ENCODE data around the gene ARMC9. TPM values are rescaled to one million over a fixed set of nuclear protein-coding genes. Genes with fewer than 3 reads are reported as not detected.
"Not testable (repeated sequence)": the region's sequence is repeated elsewhere in the genome, so short reads cannot be mapped to it uniquely, and the experiment has no call there.

Gene ARMC9
- total and polyA plus RNA-seq, 5 donors from 2014 or later: 0.11 to 0.92 (median 0.15) TPM; not detected in 2

GRCh38 chr2:231403421-231404182 is 205.2 kb downstream of the ARMC9 start:
- not testable (repeated sequence) for H3K9me3 Mint-ChIP-seq; H3K9me3 ChIP-seq (ENCODE audit: control insufficient read depth in 2 of 2, low read length in 2 of 2); ATAC-seq (ENCODE audit: low read depth in 2 of 2); H3K36me3 ChIP-seq (ENCODE audit: control insufficient read depth, insufficient read depth, low read length); H3K27ac ChIP-seq (ENCODE audit: insufficient read depth, low read length, poor library complexity, severe bottlenecking); H3K4me3 ChIP-seq (ENCODE audit: low read depth, low read length); H3K27me3 ChIP-seq (ENCODE audit: control insufficient read depth, insufficient read depth, low read length); H3K4me3 Mint-ChIP-seq; H3K4me1 ChIP-seq (ENCODE audit: control insufficient read depth, insufficient read depth, low read length, poor library complexity, severe bottlenecking); H3K27ac Mint-ChIP-seq; DNase-seq; H3K36me3 Mint-ChIP-seq
- Mint-ChIP-seq H3K27me3 (peaks cover 32% of the 10 kb centered on the region), H3K4me1 (peaks cover 0 to 19% (median 9%) of the 10 kb centered on the region in 4 donors)

- H3K9me3 Mint-ChIP-seq; H3K4me1 ChIP-seq (ENCODE audit: control insufficient read depth, insufficient read depth, low read length, poor library complexity, severe bottlenecking); ATAC-seq (ENCODE audit: low read depth in 2 of 2): not testable (repeated sequence)
These were observed 205.8 kb downstream of the ARMC9 start for GRCh38 chr2:231404183-231404578.

GRCh38 chr2:231405601-231406367 is 207.4 kb downstream of the ARMC9 start:
- H3K36me3 Mint-ChIP-seq; H3K27ac ChIP-seq (ENCODE audit: insufficient read depth, low read length, poor library complexity, severe bottlenecking); H3K27me3 ChIP-seq (ENCODE audit: control insufficient read depth, insufficient read depth, low read length); DNase-seq; H3K4me1 ChIP-seq (ENCODE audit: control insufficient read depth, insufficient read depth, low read length, poor library complexity, severe bottlenecking); H3K4me3 Mint-ChIP-seq; H3K4me3 ChIP-seq (ENCODE audit: low read depth, low read length); ATAC-seq (ENCODE audit: low read depth in 2 of 2); H3K36me3 ChIP-seq (ENCODE audit: control insufficient read depth, insufficient read depth, low read length); H3K9me3 Mint-ChIP-seq: not testable (repeated sequence)
- Mint-ChIP-seq H3K27me3 (peaks cover 34% of the 10 kb centered on the region), H3K4me1 (peaks cover 0 to 19% (median 9%) of the 10 kb centered on the region in 4 donors), H3K27ac (peak overlapping the region in 1 of 3 donors; percentile 60)
- H3K9me3 ChIP-seq (ENCODE audit: control insufficient read depth in 2 of 2, low read length in 2 of 2): peaks cover 2 to 11% of the 10 kb centered on the region in 2 experiments

More at GRCh38 chr2:231404183-231404578, 205.8 kb downstream of the ARMC9 start:
- H3K36me3 Mint-ChIP-seq; H3K36me3 ChIP-seq (ENCODE audit: control insufficient read depth, insufficient read depth, low read length); H3K9me3 ChIP-seq (ENCODE audit: control insufficient read depth in 2 of 2, low read length in 2 of 2); H3K27ac Mint-ChIP-seq; H3K4me3 Mint-ChIP-seq; H3K27me3 ChIP-seq (ENCODE audit: control insufficient read depth, insufficient read depth, low read length); DNase-seq; H3K4me3 ChIP-seq (ENCODE audit: low read depth, low read length); H3K27ac ChIP-seq (ENCODE audit: insufficient read depth, low read length, poor library complexity, severe bottlenecking): not testable (repeated sequence)
- H3K27me3 Mint-ChIP-seq: peaks cover 31% of the 10 kb centered on the region
- peaks cover 0 to 19% (median 9%) of the 10 kb centered on the region in 4 donors for H3K4me1 Mint-ChIP-seq

GRCh38 chr2:231407686-231408085 is 209.3 kb downstream of the ARMC9 start:
- DNase-seq; H3K36me3 Mint-ChIP-seq; H3K4me3 ChIP-seq (ENCODE audit: low read depth, low read length); H3K36me3 ChIP-seq (ENCODE audit: control insufficient read depth, insufficient read depth, low read length); H3K27ac Mint-ChIP-seq; H3K4me3 Mint-ChIP-seq; H3K9me3 Mint-ChIP-seq; H3K27ac ChIP-seq (ENCODE audit: insufficient read depth, low read length, poor library complexity, severe bottlenecking); ATAC-seq (ENCODE audit: low read depth in 2 of 2): not testable (repeated sequence)
- H3K4me1 Mint-ChIP-seq: peaks cover 0 to 25% (median 13%) of the 10 kb centered on the region in 4 donors
- Histone ChIP-seq H3K9me3 (ENCODE audit: control insufficient read depth in 2 of 2, low read length in 2 of 2) (peaks cover 3 to 14% of the 10 kb centered on the region in 2 experiments), H3K4me1 (ENCODE audit: control insufficient read depth, insufficient read depth, low read length, poor library complexity, severe bottlenecking) (peaks cover 15% of the 10 kb centered on the region), H3K27me3 (ENCODE audit: control insufficient read depth, insufficient read depth, low read length) (peaks cover 11% of the 10 kb centered on the region)
- peaks cover 39% of the 10 kb centered on the region for H3K27me3 Mint-ChIP-seq

- H3K27ac ChIP-seq (ENCODE audit: insufficient read depth, low read length, poor library complexity, severe bottlenecking); H3K27ac Mint-ChIP-seq; DNase-seq; H3K36me3 ChIP-seq (ENCODE audit: control insufficient read depth, insufficient read depth, low read length); H3K4me3 ChIP-seq (ENCODE audit: low read depth, low read length); H3K9me3 Mint-ChIP-seq; H3K36me3 Mint-ChIP-seq; ATAC-seq (ENCODE audit: low read depth in 2 of 2): not testable (repeated sequence)
- Mint-ChIP-seq H3K4me3 (peak overlapping the region in 1 of 4 donors; percentile 1), H3K27me3 (peaks cover 40% of the 10 kb centered on the region), H3K4me1 (peaks cover 0 to 26% (median 13%) of the 10 kb centered on the region in 4 donors)
- Histone ChIP-seq H3K27me3 (ENCODE audit: control insufficient read depth, insufficient read depth, low read length) (peaks cover 12% of the 10 kb centered on the region), H3K9me3 (ENCODE audit: control insufficient read depth in 2 of 2, low read length in 2 of 2) (peaks cover 3 to 14% of the 10 kb centered on the region in 2 experiments), H3K4me1 (ENCODE audit: control insufficient read depth, insufficient read depth, low read length, poor library complexity, severe bottlenecking) (peaks cover 15% of the 10 kb centered on the region)
These were observed 209.9 kb downstream of the ARMC9 start for GRCh38 chr2:231408304-231408703.

GRCh38 chr2:231409776-231410175 is 211.3 kb downstream of the ARMC9 start:
- Histone ChIP-seq H3K36me3 (ENCODE audit: control insufficient read depth, insufficient read depth, low read length) (no peaks in the 10 kb centered on the region), H3K27ac (ENCODE audit: insufficient read depth, low read length, poor library complexity, severe bottlenecking) (no peak overlapping the region), H3K27me3 (ENCODE audit: control insufficient read depth, insufficient read depth, low read length) (peaks cover 14% of the 10 kb centered on the region), H3K4me3 (ENCODE audit: low read depth, low read length) (no peak overlapping the region), H3K4me1 (ENCODE audit: control insufficient read depth, insufficient read depth, low read length, poor library complexity, severe bottlenecking) (peaks cover 15% of the 10 kb centered on the region), H3K9me3 (ENCODE audit: control insufficient read depth in 2 of 2, low read length in 2 of 2) (peaks cover 3 to 14% of the 10 kb centered on the region in 2 experiments)
- Mint-ChIP-seq H3K9me3 (peaks cover 0 to 5% (median 1%) of the 10 kb centered on the region in 7 donors), H3K27ac (no peak overlapping the region), H3K4me3 (no peak overlapping the region), H3K4me1 (peaks cover 0 to 26% (median 13%) of the 10 kb centered on the region in 4 donors), H3K27me3 (peaks cover 47% of the 10 kb centered on the region), H3K36me3 (no peaks in the 10 kb centered on the region)
- DNase-seq (no peak), ATAC-seq (ENCODE audit: low read depth in 2 of 2) (no peak)

- peaks cover 15% of the 10 kb centered on the region for H3K4me1 ChIP-seq (ENCODE audit: control insufficient read depth, insufficient read depth, low read length, poor library complexity, severe bottlenecking)
- no peaks in the 10 kb centered on the region for H3K36me3 Mint-ChIP-seq
- peaks cover 0 to 22% (median 11%) of the 10 kb centered on the region in 4 donors for H3K4me1 Mint-ChIP-seq
- H3K36me3 ChIP-seq (ENCODE audit: control insufficient read depth, insufficient read depth, low read length): no peaks in the 10 kb centered on the region
- peaks cover 3 to 14% of the 10 kb centered on the region in 2 experiments for H3K9me3 ChIP-seq (ENCODE audit: control insufficient read depth in 2 of 2, low read length in 2 of 2)
- no peak overlapping the region for H3K4me3 ChIP-seq (ENCODE audit: low read depth, low read length)
- peaks cover 51% of the 10 kb centered on the region for H3K27me3 Mint-ChIP-seq
- H3K27ac ChIP-seq (ENCODE audit: insufficient read depth, low read length, poor library complexity, severe bottlenecking): no peak overlapping the region
- H3K9me3 Mint-ChIP-seq: peaks cover 0 to 5% (median 1%) of the 10 kb centered on the region in 7 donors
- H3K27me3 ChIP-seq (ENCODE audit: control insufficient read depth, insufficient read depth, low read length): peaks cover 14% of the 10 kb centered on the region
- ATAC-seq (ENCODE audit: low read depth in 2 of 2) (no peak), DNase-seq (no peak)
- no peak overlapping the region for H3K4me3 Mint-ChIP-seq
- no peak overlapping the region for H3K27ac Mint-ChIP-seq
These were observed 212.0 kb downstream of the ARMC9 start for GRCh38 chr2:231410293-231411004.

Data from CD4-positive, CD25-positive, alpha-beta regulatory T cell (primary cell).